ENCODE measurements around the gene CENPP.

CENPP gene

DNA sequence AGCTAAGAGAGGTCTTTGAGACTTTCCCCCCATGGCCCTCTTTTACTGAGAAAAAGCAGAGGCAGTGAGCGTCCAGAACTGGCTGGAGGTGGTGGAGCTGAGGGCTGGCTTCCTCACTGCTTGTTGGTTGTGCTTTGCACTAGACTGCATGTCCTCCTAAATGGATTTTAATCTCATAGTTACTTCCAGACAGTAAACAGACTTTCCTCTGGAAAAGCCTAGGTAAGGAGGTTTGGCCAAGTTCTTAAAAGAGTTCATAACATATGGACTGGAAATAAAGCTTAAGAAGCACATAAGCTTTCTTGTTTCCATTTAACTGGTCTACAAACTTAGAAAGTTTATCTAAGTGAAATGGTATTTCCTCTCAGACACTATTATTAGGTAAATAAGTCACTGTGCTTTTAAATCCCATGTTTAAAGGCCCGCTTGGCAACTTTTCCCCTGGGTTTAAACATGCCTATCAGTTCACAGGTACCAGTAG lies 154.6 kb downstream of the CENPP start:
- Histone ChIP-seq H3K27ac (ENCODE audit: low read depth, low read length, poor library complexity, severe bottlenecking) (no peak overlapping the region), H3K27me3 (ENCODE audit: insufficient read depth, low read length) (no peaks in the 10 kb centered on the region), H3K4me2 (ENCODE audit: low read length) (no peak overlapping the region), H3K9me2 (ENCODE audit: low read depth, low read length) (no peaks in the 10 kb centered on the region), H3K9me3 (ENCODE audit: low read length) (no peaks in the 10 kb centered on the region), H3K79me2 (ENCODE audit: insufficient read depth, low read length) (no peaks in the 10 kb centered on the region), H2AFZ (ENCODE audit: low read length) (no peak overlapping the region), H3K36me3 (ENCODE audit: insufficient read depth, low read length) (no peaks in the 10 kb centered on the region; the same call in 1 of the 2 replicates), H3K4me3 (ENCODE audit: low read depth, low read length, poor library complexity, severe bottlenecking) (no peak overlapping the region), H3K4me1 (ENCODE audit: insufficient read depth, low read length, severe bottlenecking) (no peaks in the 10 kb centered on the region), H4K20me1 (ENCODE audit: insufficient read depth, low read length) (no peaks in the 10 kb centered on the region), H3K9ac (ENCODE audit: low read length) (no peak overlapping the region), H3F3A (ENCODE audit: insufficient read depth, low read length) (no peaks in the 10 kb centered on the region)
- no peak for TF ChIP-seq EZH2 (IDR thresholded peaks at IDR 0.05; ENCODE audit: borderline replicate concordance, low read length)
- TF ChIP-seq, protein P1, sequence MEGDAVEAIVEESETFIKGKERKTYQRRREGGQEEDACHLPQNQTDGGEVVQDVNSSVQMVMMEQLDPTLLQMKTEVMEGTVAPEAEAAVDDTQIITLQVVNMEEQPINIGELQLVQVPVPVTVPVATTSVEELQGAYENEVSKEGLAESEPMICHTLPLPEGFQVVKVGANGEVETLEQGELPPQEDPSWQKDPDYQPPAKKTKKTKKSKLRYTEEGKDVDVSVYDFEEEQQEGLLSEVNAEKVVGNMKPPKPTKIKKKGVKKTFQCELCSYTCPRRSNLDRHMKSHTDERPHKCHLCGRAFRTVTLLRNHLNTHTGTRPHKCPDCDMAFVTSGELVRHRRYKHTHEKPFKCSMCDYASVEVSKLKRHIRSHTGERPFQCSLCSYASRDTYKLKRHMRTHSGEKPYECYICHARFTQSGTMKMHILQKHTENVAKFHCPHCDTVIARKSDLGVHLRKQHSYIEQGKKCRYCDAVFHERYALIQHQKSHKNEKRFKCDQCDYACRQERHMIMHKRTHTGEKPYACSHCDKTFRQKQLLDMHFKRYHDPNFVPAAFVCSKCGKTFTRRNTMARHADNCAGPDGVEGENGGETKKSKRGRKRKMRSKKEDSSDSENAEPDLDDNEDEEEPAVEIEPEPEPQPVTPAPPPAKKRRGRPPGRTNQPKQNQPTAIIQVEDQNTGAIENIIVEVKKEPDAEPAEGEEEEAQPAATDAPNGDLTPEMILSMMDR (IDR thresholded peaks at IDR 0.05; ENCODE audit: low read length): no peak

DNA sequence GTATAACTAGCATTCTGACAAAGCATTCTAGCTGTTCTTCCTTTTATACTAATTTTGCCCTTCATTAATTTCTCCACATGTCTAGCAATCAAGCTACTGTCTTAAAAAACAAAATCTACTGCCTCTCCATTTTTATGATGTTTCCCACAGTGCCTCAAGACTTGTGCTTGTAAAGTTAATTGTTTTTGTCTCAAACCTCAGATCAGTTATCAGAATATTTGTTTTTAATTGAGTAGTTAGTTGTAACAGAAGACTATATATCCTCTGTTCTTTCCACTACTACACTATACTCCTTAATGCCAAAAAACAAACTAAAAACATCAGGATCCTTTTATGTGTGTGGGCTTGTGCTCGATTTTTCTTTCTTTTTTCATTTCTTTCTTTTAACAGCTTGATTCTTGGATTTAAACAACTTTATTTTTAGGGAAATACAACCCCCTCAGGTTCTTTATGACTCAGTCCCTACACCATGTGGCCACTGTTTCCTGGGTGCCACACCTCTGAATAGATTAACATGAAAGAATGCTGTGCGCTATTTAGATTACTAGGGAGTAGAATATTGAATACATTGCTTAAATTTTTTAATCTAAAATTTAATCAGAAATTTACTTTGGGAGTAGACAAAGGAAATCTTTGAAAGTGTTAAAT lies 155.4 kb downstream of the CENPP start:
- no peak overlapping the region for H3K27ac ChIP-seq (ENCODE audit: low read depth, low read length, poor library complexity, severe bottlenecking)
- no peaks in the 10 kb centered on the region for H3F3A ChIP-seq (ENCODE audit: insufficient read depth, low read length)
- no peaks in the 10 kb centered on the region for H4K20me1 ChIP-seq (ENCODE audit: insufficient read depth, low read length)
- H3K9me3 ChIP-seq (ENCODE audit: low read length): no peaks in the 10 kb centered on the region
- H3K27me3 ChIP-seq (ENCODE audit: insufficient read depth, low read length): no peaks in the 10 kb centered on the region
- H3K4me1 ChIP-seq (ENCODE audit: insufficient read depth, low read length, severe bottlenecking): no peaks in the 10 kb centered on the region
- H3K79me2 ChIP-seq (ENCODE audit: insufficient read depth, low read length): no peaks in the 10 kb centered on the region
- no peaks in the 10 kb centered on the region for H3K9me2 ChIP-seq (ENCODE audit: low read depth, low read length)
- no peaks in the 10 kb centered on the region; the same call in 1 of the 2 replicates for H3K36me3 ChIP-seq (ENCODE audit: insufficient read depth, low read length)
- no peak overlapping the region for H3K9ac ChIP-seq (ENCODE audit: low read length)
- no peak overlapping the region for H2AFZ ChIP-seq (ENCODE audit: low read length)
- no peak overlapping the region for H3K4me2 ChIP-seq (ENCODE audit: low read length)
- no peak for TF ChIP-seq EZH2 (IDR thresholded peaks at IDR 0.05; ENCODE audit: borderline replicate concordance, low read length)
- TF ChIP-seq, protein P1 (IDR thresholded peaks at IDR 0.05; ENCODE audit: low read length): no peak
- H3K4me3 ChIP-seq (ENCODE audit: low read depth, low read length, poor library complexity, severe bottlenecking): no peak overlapping the region

- no peaks in the 10 kb centered on the region for H3K4me1 ChIP-seq (ENCODE audit: insufficient read depth, low read length, severe bottlenecking)
- H3K9ac ChIP-seq (ENCODE audit: low read length): no peak within 1 kb of the TSS
- H3K27ac ChIP-seq (ENCODE audit: low read depth, low read length, poor library complexity, severe bottlenecking): no peak within 1 kb of the TSS
- H2AFZ ChIP-seq (ENCODE audit: low read length): no peak within 1 kb of the TSS
- TF ChIP-seq, protein P1 (IDR thresholded peaks at IDR 0.05; ENCODE audit: low read length): no peak
- TF ChIP-seq EZH2 (IDR thresholded peaks at IDR 0.05; ENCODE audit: borderline replicate concordance, low read length): no peak
- no peaks in the 10 kb centered on the region; the same call in 1 of the 2 replicates for H3K36me3 ChIP-seq (ENCODE audit: insufficient read depth, low read length)
- no peaks in the 10 kb centered on the region for H3F3A ChIP-seq (ENCODE audit: insufficient read depth, low read length)
- no peaks in the 10 kb centered on the region for H3K27me3 ChIP-seq (ENCODE audit: insufficient read depth, low read length)
- no peaks in the 10 kb centered on the region for H3K9me2 ChIP-seq (ENCODE audit: low read depth, low read length)
- no peak within 1 kb of the TSS for H3K4me3 ChIP-seq (ENCODE audit: low read depth, low read length, poor library complexity, severe bottlenecking)
- H3K79me2 ChIP-seq (ENCODE audit: insufficient read depth, low read length): no peaks in the 10 kb centered on the region
- no peaks in the 10 kb centered on the region for H4K20me1 ChIP-seq (ENCODE audit: insufficient read depth, low read length)
- H3K9me3 ChIP-seq (ENCODE audit: low read length): no peaks in the 10 kb centered on the region
- no peak within 1 kb of the TSS for H3K4me2 ChIP-seq (ENCODE audit: low read length)
Measured at GRCh38 chr9:92482329-92482728, 156.6 kb downstream of the CENPP start, which contains the start of gene ASPN. Gene ASPN, minus strand, starts transcription at chr9:92482506.

All from OCI-LY1 (cell line).